GM19193 (cell line): ENCODE results near the gene PSG4.
"Not testable (repeated sequence)": the region's sequence is repeated elsewhere in the genome, so short reads cannot be mapped to it uniquely, and the experiment has no call there.

ENCODE experiments used
- POLR2A ChIP-seq: IDR thresholded peaks from 4 replicates; pipeline ENCODE4 v1.6.1; 2011; ENCODE audit not compliant: insufficient read depth, insufficient read length; ENCODE audit errors: extremely low read depth

Gene PSG4

DNA sequence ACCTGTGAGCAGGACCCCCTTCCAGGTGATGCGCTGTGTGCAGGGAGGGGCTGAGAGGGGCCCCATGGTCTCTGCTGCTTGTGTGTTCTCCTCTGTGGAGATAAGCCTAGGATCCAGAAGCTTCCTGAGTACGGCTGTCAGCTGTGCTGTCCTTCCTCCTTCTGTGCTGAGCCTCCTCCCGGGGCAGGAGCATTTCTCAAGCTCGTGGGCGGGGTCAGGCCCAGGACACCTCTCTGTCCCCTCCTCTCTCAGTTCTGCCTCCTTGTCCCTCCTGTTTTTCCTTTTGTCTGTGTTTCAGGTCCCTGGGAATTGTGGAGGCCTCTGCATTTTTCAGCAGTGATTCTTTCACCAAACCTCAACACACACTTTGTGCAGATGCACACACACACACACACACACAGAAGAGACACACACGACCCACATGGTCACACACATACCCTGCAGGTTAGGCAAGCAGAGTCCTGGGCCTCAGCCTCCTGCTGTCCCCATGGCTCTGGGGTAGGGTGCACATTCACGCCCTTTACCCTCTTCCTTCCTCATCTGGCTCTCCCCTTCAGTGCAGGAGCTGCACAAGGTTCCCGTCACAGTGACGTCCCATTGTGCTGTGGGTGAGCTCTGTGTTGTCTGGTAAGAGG lies at the start of gene PSG4:
PSG4 (minus strand) TSS at position 168 of the 635 bp plus-strand sequence; CDS start at position 66, 102 bp downstream.
- TF ChIP-seq POLR2A, result not testable (repeated sequence)

DNA sequence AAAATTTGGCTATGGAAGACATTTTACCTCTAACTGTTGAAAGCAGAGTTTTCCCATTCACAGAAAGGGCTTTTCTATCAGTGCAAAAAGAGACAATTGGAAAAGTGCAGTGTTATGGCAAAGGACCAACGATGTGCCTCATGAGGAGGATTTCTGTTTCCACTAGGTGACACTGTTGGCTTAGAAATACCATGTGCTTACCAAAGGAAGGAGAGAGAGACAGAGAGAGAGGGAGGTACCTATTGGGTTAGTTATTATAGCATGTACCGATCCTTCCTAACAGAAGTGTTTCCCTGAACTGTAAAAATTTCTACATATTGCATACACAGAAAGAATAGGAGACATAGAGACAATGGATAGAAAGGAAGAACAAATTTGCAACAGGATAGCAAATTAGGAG lies 23.9 kb upstream of the PSG4 start:
- TF ChIP-seq POLR2A, result no peak

DNA sequence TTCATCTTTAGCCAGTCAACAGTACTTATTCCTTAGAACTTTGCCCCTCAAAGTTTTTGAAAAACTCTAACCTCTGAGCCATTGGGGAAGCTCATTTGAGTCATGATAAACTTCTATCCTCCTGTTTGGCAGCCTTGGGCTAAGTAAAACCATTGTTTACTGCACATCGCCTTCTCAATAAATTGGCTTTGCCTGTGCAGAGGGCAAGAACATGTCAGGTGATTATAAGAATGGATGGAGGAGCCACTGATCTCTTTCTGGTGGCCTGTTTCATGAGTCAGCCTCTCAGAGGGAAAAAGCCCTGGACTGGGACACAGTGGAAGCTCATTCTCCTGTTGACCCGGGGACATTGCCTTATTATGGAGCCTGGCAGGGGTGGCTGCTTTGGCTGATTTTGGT lies 19.4 kb upstream of the PSG4 start:
- no peak for TF ChIP-seq POLR2A

DNA sequence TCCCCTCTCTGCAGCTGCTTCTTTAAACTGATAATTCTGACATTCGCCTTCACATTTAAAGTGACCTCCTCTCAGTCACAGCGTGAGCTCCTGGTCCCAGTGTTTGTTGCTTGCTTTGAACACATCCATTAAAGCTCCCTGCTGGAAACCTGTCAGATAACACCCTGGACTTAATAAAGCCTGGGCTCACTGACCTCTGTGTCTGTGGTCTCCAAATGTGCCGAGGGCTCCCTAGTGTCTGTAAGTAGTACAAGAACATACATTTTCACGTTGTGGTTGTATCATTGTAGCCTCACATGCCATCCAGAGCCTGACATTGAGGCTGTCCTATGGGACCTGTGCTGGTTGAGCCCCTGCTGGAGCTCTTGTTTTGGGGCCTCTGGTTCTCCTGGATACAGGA lies 2.6 kb upstream of the PSG4 start:
- TF ChIP-seq POLR2A, result no peak

DNA sequence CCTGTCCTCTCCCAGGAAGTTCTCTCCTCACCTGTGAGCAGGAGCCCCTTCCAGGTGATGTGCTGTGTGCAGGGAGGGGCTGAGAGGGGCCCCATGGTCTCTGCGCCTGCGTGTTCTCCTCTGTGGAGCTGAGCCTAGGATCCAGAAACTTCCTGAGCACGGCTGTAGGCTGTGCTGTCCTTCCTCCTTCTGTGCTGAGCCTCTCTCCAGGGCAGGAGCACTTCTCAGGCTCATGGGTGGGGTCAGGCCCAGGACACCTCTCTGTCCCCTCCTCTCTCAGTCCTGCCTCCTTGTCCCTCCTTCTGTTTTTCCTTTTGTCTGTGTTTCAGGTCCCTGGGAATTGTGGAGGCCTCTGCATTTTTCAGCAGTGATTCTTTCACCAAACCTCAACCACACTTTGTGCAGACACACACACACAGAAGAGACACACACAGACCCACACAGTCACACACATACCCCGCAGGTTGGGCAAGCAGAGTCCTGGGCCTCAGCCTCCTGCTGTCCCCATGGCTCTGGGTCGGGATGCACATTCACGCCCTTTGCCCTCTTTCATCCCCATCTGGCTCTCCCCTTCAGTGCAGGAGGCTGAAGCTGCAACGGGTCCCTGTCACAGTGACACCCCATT lies 19.0 kb downstream of the PSG4 start, which contains the start of gene PSG5:
PSG5 (minus strand) TSS at position 226 of the 625 bp plus-strand sequence; CDS start at position 95, 131 bp downstream.
- not testable (repeated sequence) for TF ChIP-seq POLR2A

DNA sequence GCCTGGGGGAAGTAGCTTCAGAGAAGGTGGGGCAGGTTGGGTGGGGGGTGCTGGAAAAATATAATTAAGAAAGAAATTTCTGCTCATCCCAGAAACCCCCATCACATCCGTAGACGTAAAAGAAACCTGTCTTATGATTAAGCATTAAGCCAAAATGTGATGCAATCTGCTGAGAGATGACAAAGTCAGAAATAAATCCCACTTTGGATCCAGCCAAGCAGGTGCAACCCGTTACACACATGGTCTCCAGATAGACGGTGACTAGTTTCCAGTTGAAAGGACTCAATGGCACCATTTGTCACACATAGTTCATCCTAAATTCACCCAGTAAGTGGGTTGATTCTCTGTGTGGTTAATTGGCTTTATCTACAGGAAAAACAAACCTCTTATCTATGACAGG lies 53.2 kb downstream of the PSG4 start:
- TF ChIP-seq POLR2A, result no peak

DNA sequence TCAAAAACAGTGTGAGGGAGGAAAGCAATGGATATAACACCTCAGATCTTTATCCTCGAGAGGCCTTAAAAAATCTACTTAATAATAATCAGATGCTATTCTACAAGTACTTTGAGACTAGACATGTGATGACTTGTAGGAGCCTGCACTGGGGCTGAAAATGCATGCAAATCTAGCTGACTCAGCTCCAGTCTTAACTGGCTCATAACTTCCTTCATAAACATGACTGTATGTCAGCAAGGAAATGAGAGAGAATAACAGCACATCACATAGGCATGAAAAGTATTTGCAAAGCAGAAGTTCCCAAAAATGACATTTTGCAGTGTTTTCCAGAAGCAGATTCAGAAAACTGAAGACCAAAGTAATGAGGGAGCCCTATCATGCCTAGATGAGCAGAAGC lies 57.2 kb downstream of the PSG4 start:
- no peak for TF ChIP-seq POLR2A
